ENCODE data around the gene CARS1.

DNA sequence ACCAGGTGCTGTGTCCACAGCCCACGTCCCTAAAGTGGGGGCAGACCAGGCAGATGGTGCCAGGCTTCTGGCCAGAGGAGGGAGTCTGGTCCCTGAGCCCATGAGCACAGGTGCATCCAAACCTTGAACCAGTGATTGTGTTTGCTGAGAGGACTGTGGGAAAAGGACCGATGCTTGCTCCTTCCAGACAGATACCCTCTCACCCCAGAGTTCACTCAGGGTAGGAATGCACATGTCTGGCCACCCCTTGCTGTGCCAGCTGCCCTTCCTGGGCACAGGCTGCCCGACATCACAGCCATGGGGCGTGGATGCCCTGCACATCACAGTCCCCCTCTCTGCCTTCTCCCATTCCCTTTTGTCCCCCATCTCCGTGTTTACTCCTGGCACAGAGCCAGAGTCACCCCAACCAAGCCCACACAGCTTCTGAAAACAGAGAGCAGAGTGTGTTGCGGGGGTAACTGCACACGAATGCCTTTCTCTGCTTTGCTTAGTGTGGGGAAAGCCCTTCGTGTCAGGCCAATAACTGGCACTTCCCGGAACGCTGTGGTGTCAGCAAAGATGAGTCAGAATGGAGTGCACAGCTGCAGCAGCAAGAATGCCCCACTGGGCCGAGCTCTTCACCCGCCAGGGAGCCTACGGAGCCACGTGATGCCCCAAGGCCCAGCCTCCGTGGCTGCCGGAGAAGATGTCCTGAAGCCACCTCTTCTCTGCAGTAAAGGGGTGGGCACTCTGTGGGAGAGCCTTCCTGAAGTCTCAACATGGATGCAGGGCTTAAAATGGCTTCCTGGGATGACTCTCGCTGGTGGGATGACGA, 7.6 kb downstream of the CARS1 start:
- TF ChIP-seq RFX5 (IDR thresholded peaks at IDR 0.05; ENCODE audit: borderline replicate concordance, low read depth, low read length) (no peak), EZH2 (IDR thresholded peaks at IDR 0.05; ENCODE audit: low read depth, low read length, severe bottlenecking) (no peak), TEAD4 (IDR thresholded peaks at IDR 0.05; ENCODE audit: low read depth, low read length) (no peak), GABPA (IDR thresholded peaks at IDR 0.05; ENCODE audit: borderline replicate concordance, insufficient read depth, low read length) (no peak), CTCF (IDR thresholded peaks at IDR 0.05; ENCODE audit: control extremely low read depth in 1 of 3, insufficient read depth in 1 of 3, low read depth in 1 of 3, low read length in 3 of 3) (no peak), EP300 (IDR thresholded peaks at IDR 0.05; ENCODE audit: borderline replicate concordance in 1 of 2, low read depth in 2 of 2, low read length in 2 of 2) (no peak), RXRA (IDR thresholded peaks at IDR 0.05; ENCODE audit: insufficient read depth, low read depth, low read length) (no peak), SUZ12 (IDR thresholded peaks at IDR 0.05; ENCODE audit: low read length) (no peak), TCF12 (IDR thresholded peaks at IDR 0.05; ENCODE audit: low read depth, low read length) (no peak), HDAC6 (IDR thresholded peaks at IDR 0.05; ENCODE audit: low read depth, low read length) (no peak)
